WTC11 (cell line): ENCODE results near the gene CLCN7. TPM values are rescaled to one million over a fixed set of nuclear protein-coding genes. Genes with fewer than 3 reads are reported as not detected.

Experiments
- ATAC-seq: fragments of 200-7000 bp; cut with Tn5 transposase; 2 replicates; pipeline ENCODE4 v1.10.0; 2021; ENCODE audit warnings: mild to moderate bottlenecking, moderate library complexity
- CTCF ChIA-PET: fragments of 300-600 bp; sonication (Branson Sonifier 250); formaldehyde crosslinking; loops from one replicate; lab custom pipeline; 2021; ENCODE audit warnings: antibody characterized with exemption; lab: Charles Lee
- POLR2A ChIA-PET: fragments of 350-600 bp; sonication (Branson Sonifier 250); formaldehyde crosslinking; loops from one replicate; lab custom pipeline; 2021; ENCODE audit warnings: antibody characterized with exemption; lab: Charles Lee
- DNase-seq: peaks from one replicate; pipeline ENCODE4 v3.0.0; 2021; ENCODE audit warnings: low spot score
- H3K27ac Mint-ChIP-seq: 2 replicates; pipeline ENCODE4 v1.8.0; 2021; ENCODE audit warnings: mixed read lengths
- H3K27me3 Mint-ChIP-seq: 2 replicates; pipeline ENCODE4 v1.8.0; 2021; ENCODE audit warnings: low read depth, mild to moderate bottlenecking, moderate library complexity, mixed read lengths
- H3K36me3 Mint-ChIP-seq: 2 replicates; pipeline ENCODE4 v1.8.0; 2021; ENCODE audit warnings: mixed read lengths
- H3K4me1 Mint-ChIP-seq: 2 replicates; pipeline ENCODE4 v1.8.0; 2022; ENCODE audit warnings: mixed read lengths
- H3K4me3 Mint-ChIP-seq: 2 replicates; pipeline ENCODE4 v1.8.0; 2021; ENCODE audit warnings: mild to moderate bottlenecking, moderate library complexity, mixed read lengths
- H3K9me3 Mint-ChIP-seq: 2 replicates; pipeline ENCODE4 v1.8.0; 2021; ENCODE audit warnings: mixed read lengths
- CREB1 ChIP-seq: sonication (generic); formaldehyde crosslinking; IDR thresholded peaks from 2 replicates; pipeline ENCODE4 v1.8.0; 2023; ENCODE audit warnings: mild to moderate bottlenecking, missing genetic modification reagents
- FOXJ3 ChIP-seq: sonication (generic); formaldehyde crosslinking; IDR thresholded peaks from 2 replicates; pipeline ENCODE4 v1.9.0; 2021; ENCODE audit warnings: missing genetic modification reagents, mild to moderate bottlenecking, borderline replicate concordance
- FOXP1 ChIP-seq: sonication (generic); formaldehyde crosslinking; IDR thresholded peaks from 2 replicates; pipeline ENCODE4 v1.8.0; 2022; ENCODE audit warnings: missing genetic modification reagents, mild to moderate bottlenecking, moderate library complexity, borderline replicate concordance
- KAT7 ChIP-seq: sonication (generic); formaldehyde crosslinking; IDR thresholded peaks from 2 replicates; pipeline ENCODE4 v1.8.1; 2023; ENCODE audit warnings: missing genetic modification reagents, mild to moderate bottlenecking, borderline replicate concordance
- NFE2L1 ChIP-seq: sonication (generic); formaldehyde crosslinking; IDR thresholded peaks from 2 replicates; pipeline ENCODE4 v1.8.1; 2023; ENCODE audit warnings: missing genetic modification reagents
- NR3C1 ChIP-seq: sonication (generic); formaldehyde crosslinking; conservative IDR thresholded peaks from 2 replicates; pipeline ENCODE4 v1.8.1; 2023; ENCODE audit warnings: low read depth, mild to moderate bottlenecking, missing genetic modification reagents
- ZBTB21 ChIP-seq: sonication (generic); formaldehyde crosslinking; IDR thresholded peaks from 2 replicates; pipeline ENCODE4 v1.8.1; 2023; ENCODE audit warnings: mild to moderate bottlenecking, missing genetic modification reagents, borderline replicate concordance
- total RNA-seq: library from RNA; stranded (reverse); gene quantifications from 3 replicates; pipeline ENCODE4 v1.2.3, GENCODE V29; 2021
- TF ChIP-seq, protein P1 (sequence below): sonication (generic); formaldehyde crosslinking; IDR thresholded peaks from 2 replicates; pipeline ENCODE4 v1.8.0; 2023; ENCODE audit warnings: mild to moderate bottlenecking, missing genetic modification reagents
- TF ChIP-seq, protein P2 (sequence below): fragments of 250-450 bp; sonication (Bioruptor Pico); IDR thresholded peaks from 2 replicates; pipeline ENCODE4 v2.1.2; 2022; ENCODE audit warnings: mild to moderate bottlenecking, moderate library complexity
- TF ChIP-seq, protein P3 (sequence below): sonication (generic); formaldehyde crosslinking; IDR thresholded peaks from 2 replicates; pipeline ENCODE4 v1.8.1; 2022; ENCODE audit warnings: low read depth, mild to moderate bottlenecking, moderate library complexity, missing genetic modification reagents, borderline replicate concordance
- TF ChIP-seq, protein P4 (sequence below): sonication (generic); formaldehyde crosslinking; IDR thresholded peaks from 2 replicates; pipeline ENCODE4 v1.8.1; 2023; ENCODE audit warnings: mild to moderate bottlenecking, missing genetic modification reagents, moderate library complexity
- TF ChIP-seq, protein P5 (sequence below): sonication (generic); formaldehyde crosslinking; IDR thresholded peaks from 2 replicates; pipeline ENCODE4 v1.8.1; 2023; ENCODE audit warnings: mild to moderate bottlenecking, missing genetic modification reagents

The CLCN7 gene
- total RNA-seq, 1 experiment from 2014 or later = 94.1 TPM

DNA sequence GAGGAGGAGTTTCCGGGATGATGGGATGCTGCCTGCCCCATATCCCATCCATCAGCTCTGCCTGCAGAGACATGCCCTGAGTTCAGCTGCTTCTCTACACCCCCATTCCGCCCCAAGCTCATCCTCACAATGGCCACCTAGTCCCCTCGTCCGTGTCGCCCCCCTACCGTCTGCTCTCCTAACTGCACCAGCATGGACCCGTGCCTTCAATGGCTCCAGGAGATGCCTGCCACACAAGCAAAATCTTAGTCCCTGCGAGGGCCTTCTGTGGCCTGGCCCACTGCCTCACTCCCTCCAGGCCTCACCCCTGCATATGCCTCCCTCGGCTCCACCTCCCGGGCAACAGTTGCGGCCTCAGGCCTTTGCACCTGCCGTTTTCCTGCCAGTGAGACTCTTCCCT, 16.5 kb upstream of the CLCN7 start:
- Mint-ChIP-seq H3K4me3 (no peak overlapping the region), H3K27ac (no peak overlapping the region), H3K4me1 (peaks cover 10% of the 10 kb centered on the region; the same call in 1 of the 2 replicates), H3K27me3 (no peaks in the 10 kb centered on the region), H3K36me3 (no peaks in the 10 kb centered on the region; the same call in 1 of the 2 replicates), H3K9me3 (no peaks in the 10 kb centered on the region)
- no peak for ATAC-seq
- no peak for DNase-seq
- CTCF ChIA-PET = interaction anchor here (0.9 to 1.1 kb wide), 3 partner anchors 62 to 291 kb away, joined by 3 to 4 read pairs (median 3); partner anchors contain the start of genes NUBP2 and SPSB3
- TF ChIP-seq, protein P1, sequence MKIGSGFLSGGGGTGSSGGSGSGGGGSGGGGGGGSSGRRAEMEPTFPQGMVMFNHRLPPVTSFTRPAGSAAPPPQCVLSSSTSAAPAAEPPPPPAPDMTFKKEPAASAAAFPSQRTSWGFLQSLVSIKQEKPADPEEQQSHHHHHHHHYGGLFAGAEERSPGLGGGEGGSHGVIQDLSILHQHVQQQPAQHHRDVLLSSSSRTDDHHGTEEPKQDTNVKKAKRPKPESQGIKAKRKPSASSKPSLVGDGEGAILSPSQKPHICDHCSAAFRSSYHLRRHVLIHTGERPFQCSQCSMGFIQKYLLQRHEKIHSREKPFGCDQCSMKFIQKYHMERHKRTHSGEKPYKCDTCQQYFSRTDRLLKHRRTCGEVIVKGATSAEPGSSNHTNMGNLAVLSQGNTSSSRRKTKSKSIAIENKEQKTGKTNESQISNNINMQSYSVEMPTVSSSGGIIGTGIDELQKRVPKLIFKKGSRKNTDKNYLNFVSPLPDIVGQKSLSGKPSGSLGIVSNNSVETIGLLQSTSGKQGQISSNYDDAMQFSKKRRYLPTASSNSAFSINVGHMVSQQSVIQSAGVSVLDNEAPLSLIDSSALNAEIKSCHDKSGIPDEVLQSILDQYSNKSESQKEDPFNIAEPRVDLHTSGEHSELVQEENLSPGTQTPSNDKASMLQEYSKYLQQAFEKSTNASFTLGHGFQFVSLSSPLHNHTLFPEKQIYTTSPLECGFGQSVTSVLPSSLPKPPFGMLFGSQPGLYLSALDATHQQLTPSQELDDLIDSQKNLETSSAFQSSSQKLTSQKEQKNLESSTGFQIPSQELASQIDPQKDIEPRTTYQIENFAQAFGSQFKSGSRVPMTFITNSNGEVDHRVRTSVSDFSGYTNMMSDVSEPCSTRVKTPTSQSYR (CRISPR knock-in tag) = no peak
- TF ChIP-seq NFE2L1 = 0 out of 2 replicates have a peak, but pooled peaks have one; percentile 59
- TF ChIP-seq, protein P2, sequence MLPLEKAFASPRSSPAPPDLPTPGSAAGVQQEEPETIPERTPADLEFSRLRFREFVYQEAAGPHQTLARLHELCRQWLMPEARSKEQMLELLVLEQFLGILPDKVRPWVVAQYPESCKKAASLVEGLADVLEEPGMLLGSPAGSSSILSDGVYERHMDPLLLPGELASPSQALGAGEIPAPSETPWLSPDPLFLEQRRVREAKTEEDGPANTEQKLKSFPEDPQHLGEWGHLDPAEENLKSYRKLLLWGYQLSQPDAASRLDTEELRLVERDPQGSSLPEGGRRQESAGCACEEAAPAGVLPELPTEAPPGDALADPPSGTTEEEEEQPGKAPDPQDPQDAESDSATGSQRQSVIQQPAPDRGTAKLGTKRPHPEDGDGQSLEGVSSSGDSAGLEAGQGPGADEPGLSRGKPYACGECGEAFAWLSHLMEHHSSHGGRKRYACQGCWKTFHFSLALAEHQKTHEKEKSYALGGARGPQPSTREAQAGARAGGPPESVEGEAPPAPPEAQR (CRISPR knock-in tag) = no peak
- POLR2A ChIA-PET = interaction anchor here (0.6 kb wide), 1 partner anchor 11 kb away, joined by 3 read pairs; no protein-coding TSS in a partner anchor

DNA sequence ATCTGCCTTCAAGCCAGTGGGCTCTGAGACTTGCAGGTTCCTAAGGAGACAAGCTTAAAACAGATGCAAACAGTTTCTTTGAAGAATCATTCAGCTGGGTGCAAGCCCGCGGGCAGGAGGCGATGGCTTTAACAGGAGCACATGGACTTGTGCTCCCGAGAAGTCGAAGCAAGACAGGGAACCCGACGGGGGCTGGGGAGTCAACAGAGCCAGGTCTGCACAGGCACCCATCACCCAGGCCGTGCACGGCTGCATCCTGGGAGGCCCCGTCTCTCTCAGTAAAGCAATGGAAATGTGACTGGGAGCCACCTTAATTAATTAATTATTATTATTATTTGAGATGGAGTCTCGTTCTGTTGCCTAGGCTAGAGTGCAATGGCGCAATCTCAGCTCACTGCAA, 14.2 kb upstream of the CLCN7 start:
- Mint-ChIP-seq H3K27ac (no peak overlapping the region), H3K36me3 (no peaks in the 10 kb centered on the region), H3K27me3 (no peaks in the 10 kb centered on the region), H3K9me3 (no peaks in the 10 kb centered on the region), H3K4me3 (no peak overlapping the region), H3K4me1 (peaks cover 6% of the 10 kb centered on the region; the same call in 1 of the 2 replicates)
- TF ChIP-seq, protein P1 (CRISPR knock-in tag) = no peak
- TF ChIP-seq FOXJ3 (CRISPR knock-in tag) (no peak), KAT7 (no peak), ZBTB21 (CRISPR knock-in tag) (no peak), NFE2L1 (no peak), NR3C1 (CRISPR knock-in tag) (no peak), CREB1 (CRISPR knock-in tag) (no peak), FOXP1 (CRISPR knock-in tag) (no peak)
- TF ChIP-seq, protein P3, sequence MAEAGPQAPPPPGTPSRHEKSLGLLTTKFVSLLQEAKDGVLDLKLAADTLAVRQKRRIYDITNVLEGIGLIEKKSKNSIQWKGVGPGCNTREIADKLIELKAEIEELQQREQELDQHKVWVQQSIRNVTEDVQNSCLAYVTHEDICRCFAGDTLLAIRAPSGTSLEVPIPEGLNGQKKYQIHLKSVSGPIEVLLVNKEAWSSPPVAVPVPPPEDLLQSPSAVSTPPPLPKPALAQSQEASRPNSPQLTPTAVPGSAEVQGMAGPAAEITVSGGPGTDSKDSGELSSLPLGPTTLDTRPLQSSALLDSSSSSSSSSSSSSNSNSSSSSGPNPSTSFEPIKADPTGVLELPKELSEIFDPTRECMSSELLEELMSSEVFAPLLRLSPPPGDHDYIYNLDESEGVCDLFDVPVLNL (CRISPR knock-in tag) = no peak
- TF ChIP-seq, protein P2 (CRISPR knock-in tag) = no peak
- TF ChIP-seq, protein P4, sequence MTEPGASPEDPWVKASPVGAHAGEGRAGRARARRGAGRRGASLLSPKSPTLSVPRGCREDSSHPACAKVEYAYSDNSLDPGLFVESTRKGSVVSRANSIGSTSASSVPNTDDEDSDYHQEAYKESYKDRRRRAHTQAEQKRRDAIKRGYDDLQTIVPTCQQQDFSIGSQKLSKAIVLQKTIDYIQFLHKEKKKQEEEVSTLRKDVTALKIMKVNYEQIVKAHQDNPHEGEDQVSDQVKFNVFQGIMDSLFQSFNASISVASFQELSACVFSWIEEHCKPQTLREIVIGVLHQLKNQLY (CRISPR knock-in tag) = no peak
- TF ChIP-seq, protein P5, sequence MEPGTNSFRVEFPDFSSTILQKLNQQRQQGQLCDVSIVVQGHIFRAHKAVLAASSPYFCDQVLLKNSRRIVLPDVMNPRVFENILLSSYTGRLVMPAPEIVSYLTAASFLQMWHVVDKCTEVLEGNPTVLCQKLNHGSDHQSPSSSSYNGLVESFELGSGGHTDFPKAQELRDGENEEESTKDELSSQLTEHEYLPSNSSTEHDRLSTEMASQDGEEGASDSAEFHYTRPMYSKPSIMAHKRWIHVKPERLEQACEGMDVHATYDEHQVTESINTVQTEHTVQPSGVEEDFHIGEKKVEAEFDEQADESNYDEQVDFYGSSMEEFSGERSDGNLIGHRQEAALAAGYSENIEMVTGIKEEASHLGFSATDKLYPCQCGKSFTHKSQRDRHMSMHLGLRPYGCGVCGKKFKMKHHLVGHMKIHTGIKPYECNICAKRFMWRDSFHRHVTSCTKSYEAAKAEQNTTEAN (CRISPR knock-in tag) = no peak
- ATAC-seq (no peak), DNase-seq (no peak)
- ChIA-PET POLR2A (no interaction called here), CTCF (no interaction called here)
